HG03103 (cell line): Measurements from ENCODE around the gene RNF168.
A peak's percentile ranks its signal among the peaks of the same experiment; 100 is the strongest.
"Not testable (repeated sequence)": the region's sequence is repeated elsewhere in the genome, so short reads cannot be mapped to it uniquely, and the experiment has no call there.

Experiments used
- ATAC-seq: cut with Tn5 transposase; IDR thresholded peaks from one replicate; pipeline ENCODE4 v1.9.1; 2021; ENCODE audit warnings: low read depth; ENCODE audit not compliant: unreplicated experiment

RNF168 gene, protein sequence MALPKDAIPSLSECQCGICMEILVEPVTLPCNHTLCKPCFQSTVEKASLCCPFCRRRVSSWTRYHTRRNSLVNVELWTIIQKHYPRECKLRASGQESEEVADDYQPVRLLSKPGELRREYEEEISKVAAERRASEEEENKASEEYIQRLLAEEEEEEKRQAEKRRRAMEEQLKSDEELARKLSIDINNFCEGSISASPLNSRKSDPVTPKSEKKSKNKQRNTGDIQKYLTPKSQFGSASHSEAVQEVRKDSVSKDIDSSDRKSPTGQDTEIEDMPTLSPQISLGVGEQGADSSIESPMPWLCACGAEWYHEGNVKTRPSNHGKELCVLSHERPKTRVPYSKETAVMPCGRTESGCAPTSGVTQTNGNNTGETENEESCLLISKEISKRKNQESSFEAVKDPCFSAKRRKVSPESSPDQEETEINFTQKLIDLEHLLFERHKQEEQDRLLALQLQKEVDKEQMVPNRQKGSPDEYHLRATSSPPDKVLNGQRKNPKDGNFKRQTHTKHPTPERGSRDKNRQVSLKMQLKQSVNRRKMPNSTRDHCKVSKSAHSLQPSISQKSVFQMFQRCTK

DNA sequence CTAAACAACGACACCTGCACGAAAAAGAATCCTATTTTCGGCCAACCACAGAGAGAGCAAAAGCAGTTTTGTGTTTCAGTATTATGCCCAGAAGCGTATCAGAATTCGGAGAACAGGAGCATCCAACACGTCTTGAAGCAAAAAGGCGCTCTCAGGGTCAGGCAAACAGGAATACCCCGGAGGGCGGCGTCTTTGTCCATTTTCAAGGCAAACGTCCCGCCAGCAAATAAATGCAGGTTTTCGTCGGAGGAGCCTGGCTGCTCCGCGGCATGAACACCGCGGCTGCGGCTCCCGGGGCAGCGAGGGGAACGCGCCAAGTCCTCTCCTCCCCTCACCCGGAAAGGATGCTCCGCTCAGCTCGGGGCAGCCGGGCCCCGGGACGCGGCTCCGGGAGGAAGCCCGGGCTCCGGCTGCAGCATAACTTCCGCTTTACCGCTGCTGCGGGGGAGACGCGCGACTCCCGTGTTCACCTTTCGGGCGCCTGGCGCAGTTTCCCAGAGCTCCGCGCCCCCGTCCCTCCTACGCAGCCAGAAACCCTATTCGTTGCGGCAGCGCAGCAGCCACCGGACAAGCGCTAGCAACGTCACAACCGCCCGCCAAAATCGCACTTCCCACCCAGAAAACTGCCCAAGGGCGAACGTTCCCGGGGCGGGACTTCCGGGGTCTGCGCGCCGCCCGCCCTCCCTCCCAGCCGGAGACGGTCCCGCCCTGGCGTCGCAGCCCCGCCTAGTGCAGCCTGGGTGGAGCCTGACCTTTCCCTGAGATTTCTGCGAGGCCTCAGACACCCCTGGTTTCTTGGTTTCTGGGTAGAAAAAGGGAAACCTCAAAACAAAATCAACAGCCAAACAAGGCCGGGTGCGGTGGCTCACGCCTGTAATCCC lies at the start of gene RNF168:
Gene RNF168 (minus strand): TSS at position 573 of the 881 bp plus-strand sequence. CDS start 595 bp downstream, outside the sequence.
- peak; percentile 79 for ATAC-seq

DNA sequence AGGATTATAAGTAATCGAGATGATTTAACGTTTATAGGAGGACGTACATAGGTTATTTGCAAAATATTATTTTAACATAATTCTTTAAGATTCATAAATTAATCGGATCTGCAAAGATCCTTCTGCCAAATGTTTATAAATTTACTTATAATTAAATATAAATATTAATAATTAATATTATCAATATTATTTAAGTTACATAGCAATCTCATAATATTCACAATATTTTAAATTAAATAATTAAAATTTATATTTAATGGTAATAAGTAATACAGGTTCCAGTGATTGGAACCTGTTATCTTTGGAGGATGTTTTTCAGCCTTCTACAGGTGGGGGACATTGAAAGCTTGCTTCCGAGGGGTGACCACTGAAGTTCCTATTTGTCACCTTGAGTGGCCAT lies 48.7 kb upstream of the RNF168 start:
- ATAC-seq: no peak

DNA sequence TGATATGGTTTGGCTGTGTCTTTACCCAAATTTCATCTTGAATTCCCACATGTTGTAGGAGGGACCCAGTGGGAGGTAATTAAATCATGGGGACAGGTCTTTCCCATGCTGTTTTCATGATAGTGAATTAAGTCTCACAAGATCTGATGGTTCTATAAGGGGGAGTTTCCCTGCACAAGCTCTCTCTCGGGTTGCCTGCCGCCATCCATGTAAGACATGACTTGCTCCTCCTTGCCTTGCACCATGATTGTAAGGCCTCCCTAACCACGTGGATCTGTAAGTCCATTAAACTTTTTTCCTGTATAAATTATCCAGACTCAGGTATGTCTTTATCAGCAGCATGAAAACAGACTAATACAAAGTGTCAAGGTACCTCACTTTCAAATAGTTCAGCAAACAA lies 46.6 kb upstream of the RNF168 start:
- not testable (repeated sequence) for ATAC-seq

DNA sequence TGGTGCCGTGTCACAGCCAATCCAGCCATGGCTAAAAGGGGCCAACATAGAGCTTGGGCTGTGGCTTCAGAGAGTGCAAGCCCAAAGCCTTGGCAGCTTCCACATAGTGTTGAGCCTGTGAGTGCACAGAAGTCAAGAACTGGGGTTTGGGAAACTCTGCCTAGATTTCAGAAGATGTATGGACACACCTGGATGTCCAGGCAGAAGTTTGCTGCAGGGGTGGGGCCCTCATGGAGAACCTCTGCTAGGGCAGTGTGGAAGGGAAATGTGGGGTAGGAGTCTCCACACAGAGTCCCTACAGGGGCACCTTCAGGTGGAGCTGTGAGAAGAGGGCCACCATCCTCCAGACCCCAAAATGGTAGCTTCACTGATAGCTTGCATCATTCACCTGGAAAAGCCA lies 45.7 kb upstream of the RNF168 start:
- not testable (repeated sequence) for ATAC-seq

DNA sequence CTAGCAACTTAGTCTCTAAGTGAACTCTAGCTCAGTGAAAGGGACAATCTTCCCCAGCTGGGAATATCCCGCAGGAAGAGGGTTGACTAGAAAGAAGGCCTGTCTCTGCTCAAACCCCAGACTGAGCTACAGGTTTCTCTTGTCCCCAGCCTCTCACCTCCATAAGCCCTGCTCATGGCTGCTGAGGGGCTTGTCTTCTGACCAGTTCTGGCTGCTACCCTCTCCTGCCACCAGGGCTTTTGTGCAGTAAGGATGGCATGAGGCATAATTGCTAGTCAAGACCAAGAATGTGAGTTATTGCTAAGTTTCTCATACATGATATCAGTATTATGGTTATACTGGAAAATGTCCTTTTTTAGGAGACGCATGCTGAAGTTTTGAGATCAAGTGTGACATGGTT lies 43.5 kb upstream of the RNF168 start:
- ATAC-seq: no peak

DNA sequence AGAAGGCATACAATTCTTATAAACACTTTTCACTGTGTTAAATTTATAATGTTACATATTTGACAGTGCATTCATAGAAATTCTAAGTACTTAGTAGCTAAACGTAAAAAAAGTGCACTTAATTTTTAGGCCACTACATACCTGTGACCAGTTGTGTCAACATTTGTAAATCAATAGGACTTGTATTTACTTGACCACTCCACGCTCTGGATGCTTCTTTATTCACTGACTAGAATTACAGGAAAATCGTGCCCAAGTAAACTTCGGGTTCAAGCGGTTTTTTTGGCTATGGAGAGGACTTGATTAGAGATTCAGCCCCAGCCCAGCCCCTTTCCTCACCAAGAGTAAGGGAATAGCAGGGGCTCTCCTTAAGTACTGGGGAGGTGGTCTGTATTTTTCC lies 43.0 kb upstream of the RNF168 start:
- no peak for ATAC-seq

DNA sequence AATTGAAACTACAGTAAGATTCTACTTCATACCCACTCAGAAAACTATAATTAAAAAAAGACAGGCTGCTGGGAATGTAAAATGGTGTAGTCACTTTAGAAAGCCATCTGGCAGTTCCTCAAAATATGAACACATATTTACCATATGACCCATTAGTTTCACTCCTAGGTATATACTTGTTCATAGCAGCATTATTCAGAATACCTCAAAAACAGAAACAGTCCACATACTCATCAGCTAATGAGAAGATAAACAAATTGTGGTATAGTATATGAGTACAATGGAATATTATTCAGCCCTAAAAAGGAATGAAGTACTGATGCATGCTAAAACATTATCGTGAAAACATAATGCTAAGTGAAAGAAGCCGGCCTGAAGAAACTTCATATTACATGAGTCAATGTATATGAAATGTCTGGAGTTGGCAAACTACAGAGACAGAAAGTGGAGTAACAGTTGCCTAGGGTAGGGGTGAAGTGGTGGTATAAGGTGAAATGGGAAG lies 41.0 kb upstream of the RNF168 start:
- ATAC-seq: no peak

DNA sequence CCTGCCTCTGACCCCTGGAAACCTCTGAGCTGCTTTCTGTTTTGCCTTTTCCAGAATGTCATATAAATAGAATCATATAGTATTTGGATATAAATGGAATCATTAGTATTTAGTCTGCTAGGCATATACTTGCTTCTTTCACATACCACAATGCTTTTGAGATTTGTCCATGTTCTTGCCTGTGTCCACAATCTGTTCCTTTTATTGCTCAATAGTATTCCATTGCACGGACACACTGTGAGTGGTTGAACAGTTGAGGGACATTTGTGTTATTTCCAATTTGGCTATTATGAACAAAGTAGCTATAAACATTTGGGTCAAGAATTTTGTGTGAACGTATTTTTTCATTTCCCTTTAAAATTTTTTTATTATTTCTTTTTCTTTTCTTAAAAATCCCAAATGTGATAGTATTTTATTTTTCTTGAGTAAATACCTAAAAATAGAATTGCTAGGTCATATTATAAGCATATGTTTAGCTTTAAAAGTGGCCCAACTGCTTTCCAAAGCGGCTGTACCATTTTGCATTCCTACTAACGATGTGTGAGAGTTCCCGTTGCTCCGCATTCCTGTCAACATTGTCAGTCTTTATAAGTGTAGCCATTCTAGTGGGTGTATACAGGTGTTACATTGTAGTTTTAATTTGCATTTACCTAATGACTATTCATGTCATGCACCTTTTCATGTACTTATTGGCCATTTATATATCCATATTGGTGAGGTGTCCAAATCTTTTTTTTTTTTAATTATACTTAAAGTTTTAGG lies 38.3 kb upstream of the RNF168 start:
- ATAC-seq: no peak

DNA sequence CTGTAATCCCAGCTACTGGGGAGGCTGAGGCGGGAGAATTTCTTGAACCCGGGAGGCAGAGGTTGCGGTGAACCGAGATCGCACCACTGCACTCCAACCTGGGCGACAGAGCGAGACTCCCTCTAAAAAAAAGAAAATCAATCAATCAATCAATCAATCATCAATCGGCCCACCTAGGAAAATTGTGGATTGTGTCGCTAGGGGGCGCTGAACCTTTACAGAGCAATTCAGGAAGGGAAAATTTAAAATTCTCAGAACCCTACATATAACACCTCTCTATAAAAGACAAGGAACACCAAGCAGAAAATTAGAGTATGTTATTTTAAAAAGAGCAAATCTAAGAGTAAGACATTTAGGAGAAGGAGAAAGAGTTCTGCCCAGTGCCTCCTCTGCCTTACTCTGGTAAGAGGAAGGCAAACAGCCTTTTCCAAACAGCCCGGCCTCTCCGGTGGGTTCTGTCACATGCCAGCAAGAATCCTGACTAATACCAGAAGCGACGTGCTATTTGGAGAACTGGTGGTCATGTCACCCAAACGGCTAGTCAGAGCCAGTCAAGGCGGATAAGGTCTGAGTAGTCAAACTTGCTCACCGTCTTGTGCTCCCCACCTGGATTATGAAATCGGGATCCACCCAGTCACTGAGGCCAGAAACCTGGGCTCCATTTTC lies 33.9 kb upstream of the RNF168 start:
- no peak for ATAC-seq

DNA sequence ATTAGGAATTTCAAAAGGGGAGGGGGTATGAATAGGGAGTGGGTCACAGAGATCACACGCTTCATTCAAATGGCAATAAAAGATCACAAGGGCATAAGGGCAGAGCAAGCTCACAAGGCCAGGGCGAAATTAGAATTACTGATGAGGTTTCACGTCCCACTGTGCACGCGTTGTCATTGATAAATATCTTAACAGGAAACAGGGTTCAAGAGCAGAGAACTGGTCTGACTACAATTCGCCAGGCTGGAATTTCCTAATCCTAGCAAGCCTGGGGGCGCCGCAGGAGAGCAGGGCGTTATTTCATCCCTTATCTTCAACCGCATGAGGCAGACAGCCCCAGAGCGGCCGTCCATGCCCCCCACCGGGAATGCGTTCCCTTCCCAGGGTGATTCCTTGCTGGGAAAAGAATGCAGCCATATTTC lies 29.7 kb upstream of the RNF168 start:
- no peak for ATAC-seq

DNA sequence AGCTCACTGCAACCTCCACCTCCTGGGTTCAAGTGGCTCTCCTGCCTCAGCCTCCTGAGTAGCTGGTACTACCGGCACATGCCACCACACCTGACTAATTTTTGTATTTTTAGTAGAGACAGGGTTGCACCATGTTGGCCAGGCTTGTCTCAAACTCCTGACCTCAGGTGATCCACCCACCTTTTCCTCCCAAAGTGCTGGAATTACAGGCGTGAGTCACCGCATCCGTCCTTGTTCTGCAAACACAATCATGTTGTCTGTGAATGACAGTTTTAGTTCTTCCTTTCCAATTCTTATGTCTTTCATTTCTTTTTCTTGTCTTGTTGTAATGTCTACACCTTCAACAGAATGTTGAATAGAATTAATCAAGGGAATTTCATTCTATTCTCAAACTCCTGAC lies 27.9 kb upstream of the RNF168 start:
- no peak for ATAC-seq

DNA sequence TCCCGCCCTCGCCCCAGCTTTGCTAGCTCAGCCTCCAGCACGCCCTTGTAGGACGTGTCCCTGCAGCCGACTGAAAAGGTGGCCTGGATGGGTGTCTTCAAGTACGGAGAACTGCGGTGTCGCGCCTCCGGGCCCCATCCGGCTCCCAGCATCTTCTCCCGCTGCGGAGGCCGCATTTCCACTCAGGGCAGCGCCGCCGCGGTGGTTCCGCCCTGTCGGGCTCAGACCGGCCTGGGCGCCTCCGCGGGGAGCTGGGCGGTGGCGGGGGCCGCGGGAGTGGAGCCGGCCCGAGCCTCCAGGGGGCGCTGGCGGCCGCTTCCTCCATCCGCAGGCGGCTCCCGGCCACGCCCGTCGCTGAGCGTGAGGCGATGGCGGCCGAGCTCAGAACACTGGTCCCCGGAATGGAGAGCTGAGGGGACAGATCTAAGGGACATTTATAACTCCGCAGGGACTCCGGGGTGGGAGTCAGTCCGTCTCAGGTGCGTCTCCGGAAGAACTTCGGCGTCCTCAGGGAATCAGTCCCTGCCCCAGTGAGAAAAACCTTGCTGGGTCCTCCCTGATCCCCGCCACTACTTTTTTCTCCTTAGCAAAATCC lies 25.2 kb upstream of the RNF168 start:
- peak; percentile 68 for ATAC-seq

DNA sequence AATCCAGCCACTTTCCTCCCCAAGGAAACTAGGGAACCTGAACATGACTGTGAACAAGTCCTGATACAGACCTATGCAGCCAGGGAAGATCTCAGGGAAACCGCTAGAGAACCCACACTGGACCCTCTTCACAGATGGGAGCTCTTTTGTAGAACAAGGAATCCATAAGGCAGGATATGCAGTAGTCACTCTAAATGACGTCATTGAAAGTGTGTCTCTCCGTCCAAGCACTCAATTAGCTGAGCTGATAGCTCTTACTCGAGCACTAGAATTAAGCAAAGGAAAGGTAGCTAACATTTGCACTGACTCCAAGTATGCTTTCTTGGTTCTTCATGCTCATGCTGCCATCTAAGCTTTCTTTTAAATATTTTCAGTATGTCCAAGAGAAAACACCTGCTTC lies 21.6 kb upstream of the RNF168 start:
- no peak for ATAC-seq

DNA sequence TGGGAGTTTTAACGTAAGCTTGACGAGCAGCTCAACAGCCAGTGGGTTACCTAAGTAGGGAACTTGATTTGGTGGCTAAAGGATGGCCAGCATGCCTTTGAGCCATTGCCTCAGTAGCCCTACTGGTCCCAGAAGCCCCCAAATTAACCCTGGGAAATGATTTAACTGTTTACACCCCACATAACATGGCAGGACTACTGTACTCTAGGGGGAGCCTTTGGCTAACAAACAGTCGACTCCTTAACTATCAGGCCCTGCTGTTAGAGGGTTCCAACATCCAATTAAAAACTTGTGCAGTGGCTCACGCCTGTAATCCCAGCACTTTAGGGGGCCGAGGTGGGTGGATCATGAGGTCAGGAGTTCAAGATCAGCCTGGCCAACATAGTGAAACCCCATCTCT lies 21.0 kb upstream of the RNF168 start:
- ATAC-seq: no peak

DNA sequence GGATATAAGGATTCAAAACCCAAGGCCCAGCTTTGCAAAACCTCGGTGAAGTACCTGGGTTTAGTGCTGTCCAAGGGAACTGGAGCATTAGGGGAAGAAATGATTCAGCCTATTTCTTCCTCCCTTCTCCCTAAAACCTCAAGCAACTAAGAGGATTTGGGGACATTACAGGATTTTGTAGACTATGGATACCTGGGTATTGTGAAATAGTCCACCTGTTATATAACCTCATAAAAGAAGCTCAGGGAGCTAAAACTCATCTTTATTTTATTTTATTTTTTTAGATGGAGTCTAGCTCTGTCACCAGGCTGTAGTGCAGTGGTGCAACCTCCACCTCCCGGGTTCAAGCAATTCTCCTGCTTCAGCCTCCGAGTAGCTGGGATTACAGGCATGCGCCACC lies 20.3 kb upstream of the RNF168 start:
- no peak for ATAC-seq

DNA sequence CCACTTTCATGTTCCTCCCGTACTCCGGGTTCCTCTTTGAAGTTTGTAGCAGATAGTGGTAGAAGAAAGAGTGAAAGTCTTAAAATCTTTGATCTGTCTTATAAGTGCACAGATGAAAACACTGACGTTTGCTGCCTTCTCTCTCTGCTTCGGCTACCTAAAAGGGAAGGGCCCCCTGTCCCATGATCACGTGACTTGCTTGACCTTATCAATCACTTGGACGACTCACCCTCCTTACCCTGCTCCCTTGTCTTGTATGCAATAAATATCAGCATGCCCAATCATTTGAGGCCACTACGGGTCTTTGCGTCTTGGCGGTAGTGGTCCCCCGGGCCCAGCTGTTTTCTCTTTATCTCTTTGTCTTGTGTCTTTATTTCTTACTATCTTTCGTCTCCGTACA lies 17.7 kb upstream of the RNF168 start:
- ATAC-seq: not testable (repeated sequence)

DNA sequence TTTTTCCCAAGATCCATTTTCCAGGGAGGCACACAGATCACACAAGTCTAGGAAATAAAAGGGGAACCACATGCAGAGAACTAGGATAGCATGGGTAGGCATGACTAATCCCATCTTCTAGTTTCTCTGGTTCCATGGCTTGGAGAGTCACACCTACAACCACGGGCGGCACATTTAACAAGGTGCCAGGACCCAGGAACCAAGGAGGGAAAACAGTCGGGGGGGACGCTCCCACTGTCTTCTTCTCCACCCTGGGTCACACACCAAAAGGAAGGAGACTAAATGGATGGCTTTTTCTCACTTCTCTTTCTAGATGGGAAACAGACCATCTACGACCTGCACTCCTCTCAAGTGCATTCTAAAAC lies 16.1 kb upstream of the RNF168 start:
- no peak for ATAC-seq

DNA sequence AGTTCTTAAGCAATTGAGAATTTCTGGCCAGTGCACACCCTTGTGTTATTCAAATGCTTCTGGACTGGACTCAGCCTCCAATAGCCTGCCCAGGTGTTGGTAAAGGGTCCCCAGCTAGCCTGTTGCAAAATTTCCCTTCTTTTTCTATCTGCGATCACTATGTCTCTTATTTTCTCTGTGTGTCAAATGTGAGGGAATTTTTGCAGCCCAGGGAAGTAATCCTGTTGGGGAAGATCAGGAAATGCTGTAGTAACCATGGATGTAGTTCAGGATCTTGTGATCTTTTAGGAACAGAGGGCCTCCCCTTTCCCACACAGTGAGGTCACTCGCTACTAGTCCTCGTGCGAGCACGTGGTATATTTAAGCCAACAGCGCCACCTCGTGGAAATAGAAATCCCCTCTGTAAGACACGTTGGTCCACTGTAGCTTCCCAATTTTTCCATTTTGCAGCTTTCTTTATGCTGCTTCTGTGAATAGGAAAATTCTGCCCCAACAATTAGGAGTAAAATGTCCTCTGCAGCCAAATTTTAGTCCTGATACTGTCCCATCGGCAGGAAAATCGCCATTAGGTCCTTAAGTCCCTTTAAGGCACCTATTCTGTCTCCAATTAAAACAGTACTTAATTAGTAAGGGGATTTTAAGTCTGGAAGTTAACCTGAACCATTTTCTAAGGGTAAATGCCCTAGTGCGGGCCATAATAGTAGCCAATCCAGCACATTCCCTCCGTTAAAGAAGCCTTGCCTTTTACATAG lies 15.6 kb upstream of the RNF168 start:
- ATAC-seq: no peak

DNA sequence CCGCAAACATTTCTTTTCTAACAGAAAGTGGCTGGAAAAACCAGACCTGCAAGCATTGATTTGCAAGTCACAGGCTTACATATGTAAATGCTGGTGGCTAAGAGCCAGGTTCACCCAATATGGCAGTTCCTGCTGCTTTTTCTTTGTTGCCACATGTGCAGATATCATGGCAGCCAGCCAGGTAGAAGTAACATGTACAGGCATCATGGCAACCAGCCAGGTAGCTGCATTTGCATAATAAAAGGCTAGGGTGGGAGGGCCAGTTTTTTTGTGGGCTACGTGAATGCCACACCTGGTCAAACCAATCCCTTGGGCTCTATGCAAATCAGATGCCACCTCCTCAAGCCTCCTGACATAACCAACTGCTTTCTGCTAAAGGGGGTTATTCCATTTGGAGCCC lies 14.4 kb upstream of the RNF168 start:
- no peak for ATAC-seq
